NK-92 treated with Interleukin-12 subunit alpha and Interleukin-12 subunit beta, amount 100 ng/mL, for 24 hours (cell line): ENCODE data around the gene USP17L12.
"Not testable (repeated sequence)": the region's sequence is repeated elsewhere in the genome, so short reads cannot be mapped to it uniquely, and the experiment has no call there.

Source experiments
- DNase-seq: peaks from one replicate; lab custom pipeline; 2025; lab: John Stamatoyannopoulos, UW

USP17L12 gene, protein sequence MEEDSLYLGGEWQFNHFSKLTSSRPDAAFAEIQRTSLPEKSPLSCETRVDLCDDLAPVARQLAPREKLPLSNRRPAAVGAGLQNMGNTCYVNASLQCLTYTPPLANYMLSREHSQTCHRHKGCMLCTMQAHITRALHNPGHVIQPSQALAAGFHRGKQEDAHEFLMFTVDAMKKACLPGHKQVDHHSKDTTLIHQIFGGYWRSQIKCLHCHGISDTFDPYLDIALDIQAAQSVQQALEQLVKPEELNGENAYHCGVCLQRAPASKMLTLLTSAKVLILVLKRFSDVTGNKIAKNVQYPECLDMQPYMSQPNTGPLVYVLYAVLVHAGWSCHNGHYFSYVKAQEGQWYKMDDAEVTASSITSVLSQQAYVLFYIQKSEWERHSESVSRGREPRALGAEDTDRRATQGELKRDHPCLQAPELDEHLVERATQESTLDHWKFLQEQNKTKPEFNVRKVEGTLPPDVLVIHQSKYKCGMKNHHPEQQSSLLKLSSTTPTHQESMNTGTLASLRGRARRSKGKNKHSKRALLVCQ

DNA sequence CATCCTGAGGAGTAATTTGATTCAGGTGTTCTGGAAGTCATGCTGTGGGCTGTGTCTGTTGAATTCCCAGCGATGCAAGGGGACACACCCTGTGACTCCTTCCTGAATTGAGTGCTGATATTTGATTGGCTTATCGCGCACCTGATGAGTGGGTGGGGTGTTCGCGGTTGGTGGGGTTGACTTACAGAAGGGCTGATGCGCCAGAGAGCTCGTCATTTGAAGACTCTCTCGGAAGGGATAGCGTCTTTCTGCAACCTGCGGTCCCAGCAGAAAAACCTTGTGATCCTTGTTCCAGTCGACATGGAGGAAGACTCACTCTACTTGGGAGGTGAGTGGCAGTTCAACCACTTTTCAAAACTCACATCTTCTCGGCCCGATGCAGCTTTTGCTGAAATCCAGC is at the start of gene USP17L12:
Gene USP17L12, plus strand, starts transcription at position 301 of the 400 bp plus-strand sequence. Its CDS starts 0 bp downstream, at position 301.
- DNase-seq: not testable (repeated sequence)

DNA sequence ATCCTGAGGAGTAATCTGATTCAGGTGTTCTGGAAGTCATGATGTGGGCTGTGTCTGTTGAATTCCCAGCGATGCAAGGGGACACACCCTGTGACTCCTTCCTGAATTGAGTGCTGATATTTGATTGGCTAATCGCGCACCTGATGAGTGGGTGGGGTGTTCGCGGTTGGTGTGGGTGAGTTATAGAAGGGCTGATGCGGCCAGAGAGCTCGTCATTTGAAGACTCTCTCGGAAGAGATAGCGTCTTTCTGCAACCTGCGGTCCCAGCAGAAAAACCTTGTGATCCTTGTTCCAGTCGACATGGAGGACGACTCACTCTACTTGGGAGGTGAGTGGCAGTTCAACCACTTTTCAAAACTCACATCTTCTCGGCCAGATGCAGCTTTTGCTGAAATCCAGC is 9.6 kb upstream of the USP17L12 start, which contains the start of gene USP17L10:
Gene USP17L10, plus strand, starts transcription at position 301 of the 400 bp plus-strand sequence. Its CDS starts 0 bp downstream, at position 301.
- DNase-seq: not testable (repeated sequence)

DNA sequence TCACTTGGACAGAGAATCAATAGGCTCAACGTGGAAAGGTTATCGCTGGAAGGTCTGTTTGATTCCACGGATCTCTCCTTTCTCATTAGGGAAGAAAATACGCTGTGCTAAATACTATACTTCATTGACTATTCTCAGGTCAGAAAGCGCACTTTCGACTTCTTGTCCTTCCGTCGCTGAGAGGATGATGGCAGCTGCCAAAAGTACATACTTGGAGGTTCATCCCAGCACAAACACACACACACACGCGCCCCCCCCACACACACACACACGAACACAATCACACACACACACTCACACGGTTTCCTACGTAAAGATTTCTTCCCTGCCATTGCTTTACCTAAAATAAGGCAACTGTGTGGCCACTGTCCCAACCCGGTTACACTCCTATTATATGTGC is 5.3 kb upstream of the USP17L12 start:
- DNase-seq: not testable (repeated sequence)

DNA sequence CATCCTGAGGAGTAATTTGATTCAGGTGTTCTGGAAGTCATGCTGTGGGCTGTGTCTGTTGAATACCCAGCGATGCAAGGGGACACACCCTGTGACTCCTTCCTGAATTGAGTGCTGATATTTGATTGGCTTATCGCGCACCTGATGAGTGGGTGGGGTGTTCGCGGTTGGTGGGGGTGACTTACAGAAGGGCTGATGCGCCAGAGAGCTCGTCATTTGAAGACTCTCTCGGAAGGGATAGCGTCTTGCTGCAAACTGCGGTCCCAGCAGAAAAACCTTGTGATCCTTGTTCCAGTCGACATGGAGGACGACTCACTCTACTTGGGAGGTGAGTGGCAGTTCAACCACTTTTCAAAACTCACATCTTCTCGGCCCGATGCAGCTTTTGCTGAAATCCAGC is 4.8 kb upstream of the USP17L12 start, which contains the start of gene USP17L11:
Gene USP17L11, plus strand, starts transcription at position 301 of the 400 bp plus-strand sequence. Its CDS starts 0 bp downstream, at position 301.
- DNase-seq: not testable (repeated sequence)

DNA sequence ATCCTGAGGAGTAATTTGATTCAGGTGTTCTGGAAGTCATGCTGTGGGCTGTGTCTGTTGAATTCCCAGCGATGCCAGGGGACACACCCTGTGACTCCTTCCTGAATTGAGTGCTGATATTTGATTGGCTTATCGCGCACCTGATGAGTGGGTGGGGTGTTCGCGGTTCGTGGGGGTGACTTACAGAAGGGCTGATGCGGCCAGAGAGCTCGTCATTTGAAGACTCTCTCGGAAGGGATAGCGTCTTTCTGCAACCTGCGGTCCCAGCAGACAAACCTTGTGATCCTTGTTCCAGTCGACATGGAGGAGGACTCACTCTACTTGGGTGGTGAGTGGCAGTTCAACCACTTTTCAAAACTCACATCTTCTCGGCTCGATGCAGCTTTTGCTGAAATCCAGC is 4.6 kb downstream of the USP17L12 start, which contains the start of gene USP17L13:
Gene USP17L13, plus strand, starts transcription at position 301 of the 400 bp plus-strand sequence. Its CDS starts 0 bp downstream, at position 301.
- not testable (repeated sequence) for DNase-seq

GRCh38 chr4:9230249-9230648 is 10.3 kb downstream of the USP17L12 start:
- DNase-seq: not testable (repeated sequence)

- not testable (repeated sequence) for DNase-seq
These were observed 14.1 kb downstream of the USP17L12 start, which contains the start of gene USP17L15 for GRCh38 chr4:9234085-9234484. Gene USP17L15 (plus strand): TSS chr4:9234385. CDS start chr4:9234385, 0 bp downstream.

- not testable (repeated sequence) for DNase-seq
These were observed 18.5 kb downstream of the USP17L12 start for GRCh38 chr4:9238461-9238860.

GRCh38 chr4:9243579-9243978 is 23.6 kb downstream of the USP17L12 start, which contains the start of gene USP17L17:
Gene USP17L17 (plus strand): TSS chr4:9243879. CDS start chr4:9243879, 0 bp downstream.
- DNase-seq: not testable (repeated sequence)

DNA sequence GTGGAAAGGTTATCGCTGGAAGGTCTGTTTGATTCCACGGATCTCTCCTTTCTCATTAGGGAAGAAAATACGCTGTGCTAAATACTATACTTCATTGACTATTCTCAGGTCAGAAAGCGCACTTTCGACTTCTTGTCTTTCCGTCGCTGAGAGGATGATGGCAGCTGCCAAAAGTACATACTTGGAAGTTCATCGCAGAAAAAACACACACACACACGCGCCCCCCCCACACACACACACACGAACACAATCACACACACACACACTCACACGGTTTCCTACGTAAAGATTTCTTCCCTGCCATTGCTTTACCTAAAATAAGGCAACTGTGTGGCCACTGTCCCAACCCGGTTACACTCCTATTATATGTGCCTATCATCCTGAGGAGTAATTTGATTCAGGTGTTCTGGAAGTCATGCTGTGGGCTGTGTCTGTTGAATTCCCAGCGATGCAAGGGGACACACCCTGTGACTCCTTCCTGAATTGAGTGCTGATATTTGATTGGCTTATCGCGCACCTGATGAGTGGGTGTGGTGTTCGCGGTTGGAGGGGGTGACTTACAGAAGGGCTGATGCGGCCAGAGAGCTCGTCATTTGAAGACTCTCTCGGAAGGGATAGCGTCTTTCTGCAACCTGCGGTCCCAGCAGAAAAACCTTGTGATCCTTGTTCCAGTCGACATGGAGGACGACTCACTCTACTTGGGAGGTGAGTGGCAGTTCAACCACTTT is 28.2 kb downstream of the USP17L12 start, which contains the start of gene USP17L18:
Gene USP17L18, plus strand, starts transcription at position 678 of the 728 bp plus-strand sequence. Its CDS starts 0 bp downstream, at position 678.
- not testable (repeated sequence) for DNase-seq

GRCh38 chr4:9253078-9253477 is 33.1 kb downstream of the USP17L12 start, which contains the start of gene USP17L19:
Gene USP17L19 (plus strand): TSS chr4:9253378. CDS start chr4:9253378, 0 bp downstream.
- not testable (repeated sequence) for DNase-seq

- DNase-seq: not testable (repeated sequence)
These were observed 37.9 kb downstream of the USP17L12 start, which contains the start of gene USP17L20 for GRCh38 chr4:9257824-9258223. Gene USP17L20 (plus strand): TSS chr4:9258124. CDS start chr4:9258124, 0 bp downstream.

DNA sequence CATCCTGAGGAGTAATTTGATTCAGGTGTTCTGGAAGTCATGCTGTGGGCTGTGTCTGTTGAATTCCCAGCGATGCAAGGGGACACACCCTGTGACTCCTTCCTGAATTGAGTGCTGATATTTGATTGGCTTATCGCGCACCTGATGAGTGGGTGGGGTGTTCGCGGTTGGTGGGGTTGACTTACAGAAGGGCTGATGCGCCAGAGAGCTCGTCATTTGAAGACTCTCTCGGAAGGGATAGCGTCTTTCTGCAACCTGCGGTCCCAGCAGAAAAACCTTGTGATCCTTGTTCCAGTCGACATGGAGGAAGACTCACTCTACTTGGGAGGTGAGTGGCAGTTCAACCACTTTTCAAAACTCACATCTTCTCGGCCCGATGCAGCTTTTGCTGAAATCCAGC is 42.6 kb downstream of the USP17L12 start, which contains the start of gene USP17L21:
Gene USP17L21, plus strand, starts transcription at position 301 of the 400 bp plus-strand sequence. Its CDS starts 0 bp downstream, at position 301.
- not testable (repeated sequence) for DNase-seq

GRCh38 chr4:9267319-9267718 is 47.4 kb downstream of the USP17L12 start, which contains the start of gene USP17L22:
Gene USP17L22 (plus strand): TSS chr4:9267619. CDS start chr4:9267619, 0 bp downstream.
- not testable (repeated sequence) for DNase-seq
